GM18873 (cell line): ENCODE measurements around the gene CMSS1.
A peak's percentile ranks its signal among the peaks of the same experiment; 100 is the strongest.

ENCODE experiments used
- ATAC-seq: cut with Tn5 transposase; IDR thresholded peaks from one replicate; pipeline ENCODE4 v1.9.1; 2021; ENCODE audit warnings: mild to moderate bottlenecking, moderate library complexity, moderate number of reproducible peaks; ENCODE audit not compliant: unreplicated experiment, low FRiP score

The CMSS1 gene

DNA sequence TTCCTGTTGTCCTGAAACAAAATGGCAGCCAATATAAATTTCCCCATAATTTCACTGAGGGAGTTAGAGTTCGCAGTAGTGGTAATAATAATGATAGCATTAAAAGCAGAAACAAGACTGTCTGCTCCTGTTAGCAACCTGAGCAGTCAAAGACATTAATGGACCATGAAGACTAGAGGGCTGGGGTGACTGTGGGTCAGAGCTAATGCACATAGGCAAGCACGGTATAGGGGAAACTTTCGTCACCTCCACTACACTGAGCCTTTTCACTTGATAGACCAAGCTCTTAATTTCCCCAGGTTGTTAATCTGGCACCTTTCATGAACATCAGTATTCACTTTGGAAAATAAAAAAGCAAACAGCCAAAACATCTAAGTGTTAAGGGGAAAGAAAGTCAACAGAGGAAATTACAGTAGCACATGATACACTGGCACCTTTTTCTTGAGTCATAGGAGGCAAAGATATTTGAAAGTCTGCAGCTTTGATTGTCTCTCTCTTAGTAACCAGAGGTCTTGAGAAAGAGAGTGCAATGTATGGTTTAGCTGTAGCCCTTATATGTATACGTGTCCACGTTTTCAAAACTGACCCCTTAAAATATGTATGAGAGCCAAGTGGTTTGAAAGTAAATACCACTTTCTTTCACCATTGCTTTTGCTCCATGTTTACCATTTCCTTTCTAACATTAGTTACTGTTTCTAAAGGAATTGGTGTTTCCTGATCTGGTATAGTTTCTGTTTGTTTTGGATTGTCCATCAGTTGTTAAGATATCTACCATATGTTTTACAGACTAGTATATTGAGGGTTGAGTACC, 191.8 kb downstream of the CMSS1 start:
- no peak for ATAC-seq

DNA sequence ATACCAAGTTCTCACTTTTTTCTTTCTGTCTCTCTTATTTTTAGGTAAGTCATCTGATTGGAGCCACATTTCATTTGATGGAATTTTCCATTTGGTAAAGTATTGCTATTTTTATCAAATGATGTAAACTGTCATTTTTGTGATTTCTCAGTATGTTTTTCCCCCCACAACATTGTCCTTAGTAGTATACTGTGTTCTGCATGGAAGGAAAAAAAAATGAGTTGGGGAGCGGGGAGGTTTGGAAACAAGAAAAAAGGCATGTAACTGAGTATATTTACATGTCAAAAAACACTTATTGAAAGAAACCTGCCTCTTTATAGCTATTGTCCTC, 192.4 kb downstream of the CMSS1 start:
- ATAC-seq: no peak

DNA sequence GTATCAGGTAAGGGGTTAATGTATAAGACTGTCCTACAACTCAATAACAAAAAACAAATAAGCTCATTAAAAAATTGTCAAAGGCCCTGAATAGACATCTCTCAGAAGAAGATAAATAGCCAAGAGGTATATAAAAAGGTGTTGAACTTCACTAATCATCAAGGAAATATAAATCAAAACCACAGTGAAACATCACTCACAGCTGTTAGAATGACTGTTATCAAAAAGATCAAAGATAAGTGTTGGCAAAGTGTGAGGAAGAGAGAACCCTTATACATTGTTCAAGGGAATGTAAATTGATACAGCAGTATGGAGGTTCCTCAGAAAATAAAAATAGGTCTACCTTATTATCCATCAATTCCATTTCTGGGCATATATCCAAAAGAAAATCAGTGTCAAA, 201.1 kb downstream of the CMSS1 start:
- no peak for ATAC-seq

DNA sequence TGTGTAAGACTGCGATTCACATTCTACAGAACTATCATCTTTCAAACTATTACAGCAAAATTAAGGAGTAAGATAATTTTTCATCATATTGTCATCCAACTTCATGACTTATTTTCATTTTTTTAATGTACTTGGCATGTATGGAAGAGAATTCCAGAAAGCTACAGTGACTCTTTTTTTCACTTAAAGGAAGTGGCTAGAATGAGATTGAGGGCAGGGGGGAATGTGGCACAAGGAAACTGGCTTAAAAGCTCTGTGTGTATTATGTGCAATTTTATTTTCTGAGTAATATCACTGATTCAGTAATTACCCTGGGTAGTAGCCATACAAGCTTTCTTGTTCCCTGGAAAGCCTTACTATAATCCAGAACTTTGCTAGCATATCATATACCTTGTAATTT, 202.1 kb downstream of the CMSS1 start:
- no peak for ATAC-seq

DNA sequence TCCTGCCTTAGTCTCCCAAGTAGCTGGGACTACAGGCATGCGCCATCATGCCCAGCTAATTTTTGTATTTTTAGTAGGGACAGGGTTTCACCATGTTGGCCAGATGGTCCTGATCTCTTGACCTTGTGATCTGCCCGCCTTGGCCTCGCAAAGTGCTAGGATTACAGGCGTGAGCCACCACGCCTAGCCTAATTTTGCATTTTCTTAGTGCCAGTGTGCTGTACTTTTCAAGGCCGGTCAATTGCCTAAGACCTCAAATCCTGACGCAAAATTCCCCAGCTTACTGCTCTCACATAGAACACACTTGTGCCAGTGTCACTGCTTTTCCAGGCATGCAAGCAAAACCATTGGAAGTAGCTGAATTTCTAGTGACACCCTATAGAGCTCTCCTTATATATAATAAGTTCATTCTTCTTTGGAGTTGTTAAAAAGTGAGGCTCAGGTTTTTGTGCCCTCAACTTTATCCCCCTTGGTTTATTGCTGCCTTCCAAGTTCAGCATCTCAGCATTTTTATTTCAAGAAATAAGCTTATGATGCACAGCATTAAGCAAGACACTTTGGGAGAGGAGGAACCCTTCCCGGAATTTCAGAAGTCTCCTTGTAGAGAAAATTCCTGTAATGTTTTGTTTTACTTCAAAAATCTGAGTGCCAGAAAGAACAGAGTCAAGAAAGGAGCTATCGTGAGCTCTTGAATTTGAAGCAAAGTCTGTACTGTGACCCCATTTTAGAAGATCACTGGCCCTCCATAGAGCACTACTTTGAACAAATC, 203.4 kb downstream of the CMSS1 start:
- no peak for ATAC-seq

DNA sequence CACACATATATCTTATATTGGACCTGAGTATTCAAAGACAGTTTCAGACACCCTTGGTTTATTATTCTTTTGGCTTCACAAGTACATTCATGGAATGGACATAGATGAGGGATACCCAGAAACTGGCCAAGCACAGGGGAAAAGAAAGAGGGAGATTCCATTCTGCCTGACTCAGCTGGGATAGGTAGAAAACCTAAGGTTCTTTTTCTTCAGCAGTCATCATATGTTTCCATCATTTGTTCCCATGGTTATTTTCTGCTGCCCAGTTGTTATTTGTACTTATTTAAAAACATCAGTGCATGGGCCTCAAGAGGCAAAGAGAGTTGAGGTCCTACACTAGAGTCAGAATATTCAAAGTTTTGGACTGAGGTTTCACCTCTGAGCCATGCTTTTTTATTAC, 204.8 kb downstream of the CMSS1 start:
- no peak for ATAC-seq

DNA sequence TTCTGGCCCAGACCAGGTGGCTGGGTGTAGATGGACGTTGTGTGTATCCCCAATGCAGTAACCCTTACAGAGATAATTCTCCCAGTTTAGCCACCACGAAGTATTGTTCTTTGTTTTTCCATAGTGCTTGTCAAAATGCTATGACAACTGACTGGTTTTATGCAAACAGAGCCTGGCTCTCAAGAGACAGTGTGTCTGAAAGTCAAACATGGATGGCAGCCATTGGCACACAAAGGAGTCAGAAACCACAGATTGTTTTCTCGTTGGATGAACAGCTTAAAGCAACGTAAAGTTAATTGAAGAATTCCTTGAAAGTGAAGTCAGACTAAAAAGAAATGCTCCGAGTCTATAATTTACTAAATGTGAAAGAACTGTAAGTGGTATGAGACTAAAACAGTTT, 205.5 kb downstream of the CMSS1 start:
- ATAC-seq: no peak

DNA sequence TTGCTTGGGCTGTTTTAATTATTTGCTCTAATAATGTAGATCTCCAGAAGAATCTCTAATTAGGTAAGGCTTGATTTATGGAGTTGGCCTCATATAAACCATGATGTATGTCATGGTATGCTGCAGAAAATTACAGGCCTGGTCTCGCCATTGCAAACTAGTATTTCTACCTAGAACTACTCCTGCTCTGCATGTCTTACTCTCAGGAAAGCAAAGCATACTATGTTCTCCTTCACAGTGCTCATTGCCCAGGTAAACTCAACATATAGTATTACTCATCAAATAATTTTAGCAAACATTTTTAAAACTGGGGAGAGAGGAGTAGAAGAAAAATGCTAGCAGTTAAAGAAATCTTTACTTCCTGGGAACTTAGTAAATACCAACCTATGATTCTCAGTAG, 205.9 kb downstream of the CMSS1 start:
- ATAC-seq: no peak

DNA sequence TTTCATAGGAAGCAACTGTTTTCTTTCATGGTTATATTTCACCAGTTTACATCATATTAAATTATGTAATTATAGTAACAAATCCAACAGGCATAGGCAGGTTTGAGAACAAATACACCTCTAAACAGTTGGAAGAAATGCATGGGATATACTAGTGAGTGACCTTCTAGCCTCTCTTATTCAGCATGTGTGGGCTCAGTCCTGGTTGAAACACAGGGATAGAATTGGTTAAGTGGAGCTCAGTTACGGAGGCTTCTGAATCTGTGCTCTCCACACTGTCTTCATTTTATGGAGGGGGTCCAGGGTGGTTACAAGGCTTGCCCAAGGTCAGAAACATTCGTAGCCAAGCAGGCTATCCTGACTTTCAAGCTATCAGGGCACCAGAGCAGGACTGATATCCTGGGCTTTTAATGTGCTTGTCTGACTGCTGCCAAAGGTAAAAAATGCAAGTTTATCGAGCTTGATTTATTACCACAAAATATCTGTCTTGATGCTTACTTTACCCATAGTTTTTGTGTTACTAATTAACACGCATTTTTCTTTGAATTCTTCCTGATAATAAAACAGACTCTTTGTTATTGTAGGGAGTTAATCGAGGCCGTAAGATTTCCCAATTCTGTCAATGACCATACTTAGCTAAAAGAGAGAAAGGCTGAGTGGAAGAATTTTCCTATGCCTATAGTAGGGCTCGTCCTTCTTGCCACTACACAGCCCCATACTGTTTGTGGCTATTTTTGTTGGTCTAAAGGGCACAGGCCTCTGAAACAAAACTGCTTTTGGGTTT, 207.1 kb downstream of the CMSS1 start:
- no peak for ATAC-seq

DNA sequence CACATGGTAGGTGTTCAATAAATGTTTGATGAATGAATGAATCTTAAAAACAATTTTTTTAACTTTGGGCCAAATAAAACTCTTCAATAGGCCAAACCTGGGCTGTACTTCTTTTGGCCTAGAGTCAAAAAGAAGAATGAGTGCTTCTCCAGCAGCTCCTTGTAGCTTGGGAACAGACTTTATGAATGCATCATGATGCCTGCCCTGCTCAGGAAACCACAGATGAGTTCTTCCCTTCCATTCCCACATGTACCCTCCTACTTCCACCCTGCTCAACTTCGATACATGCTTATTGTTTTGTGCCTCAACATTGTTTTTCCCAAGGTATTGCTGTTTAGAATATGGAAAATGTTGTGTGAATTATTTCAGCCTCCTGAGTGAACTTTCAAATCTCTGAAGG, 209.7 kb downstream of the CMSS1 start:
- no peak for ATAC-seq

DNA sequence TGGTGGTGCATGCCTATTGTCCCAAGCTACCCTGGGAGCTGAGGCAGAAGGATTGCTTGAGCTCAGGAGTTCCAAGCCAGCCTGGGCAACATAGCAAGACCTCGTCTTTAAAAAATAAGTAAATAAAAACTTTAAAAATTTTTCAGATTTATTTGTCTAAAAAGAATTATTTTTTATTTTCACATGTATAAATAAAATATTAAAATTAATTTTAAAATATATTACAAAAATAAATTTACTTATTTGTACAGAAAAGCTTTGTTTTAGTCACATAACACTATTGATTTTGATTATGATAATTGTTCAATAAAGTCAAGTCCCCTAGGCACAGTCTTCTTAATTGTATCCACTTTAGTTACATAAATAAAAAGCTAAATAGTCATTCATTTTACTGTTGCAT, 211.4 kb downstream of the CMSS1 start:
- ATAC-seq: no peak

DNA sequence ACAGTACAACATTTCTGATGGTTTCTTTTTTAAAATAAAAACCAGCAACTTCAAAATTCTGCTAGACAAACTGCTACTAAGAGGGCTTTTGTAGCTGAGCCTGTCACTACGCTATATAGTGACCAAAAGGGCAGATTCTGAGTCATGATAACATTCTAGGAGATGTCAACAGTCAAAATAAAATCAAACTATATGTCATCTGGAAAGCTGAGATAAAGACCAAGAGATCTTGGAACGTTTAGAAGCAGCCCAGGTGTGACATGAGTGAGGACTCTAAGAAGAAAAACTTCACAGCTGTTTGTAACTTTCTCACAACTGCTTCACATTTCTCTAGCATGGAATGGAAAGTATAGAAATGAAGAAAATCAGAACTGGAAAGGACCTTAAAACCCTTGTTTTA, 212.0 kb downstream of the CMSS1 start:
- ATAC-seq: no peak

DNA sequence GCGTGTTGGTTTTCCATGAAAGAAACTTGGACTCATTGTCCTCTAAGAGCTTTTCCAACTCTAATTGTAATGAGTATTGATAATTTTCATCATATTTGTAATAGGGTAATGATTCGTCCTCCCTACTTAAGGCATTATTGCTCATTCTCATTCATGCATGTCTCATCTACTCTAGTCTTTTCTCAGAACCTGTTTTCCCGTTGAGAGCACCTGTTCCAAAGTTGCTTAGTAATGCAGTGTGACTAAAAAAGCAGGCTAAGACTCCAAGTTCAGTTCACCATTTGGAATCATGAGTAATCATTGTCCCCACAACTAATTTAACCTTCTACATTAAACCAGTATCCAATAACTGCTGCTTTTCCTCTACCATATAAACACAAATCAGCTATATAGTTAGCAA, 212.7 kb downstream of the CMSS1 start:
- ATAC-seq: peak; percentile 46

DNA sequence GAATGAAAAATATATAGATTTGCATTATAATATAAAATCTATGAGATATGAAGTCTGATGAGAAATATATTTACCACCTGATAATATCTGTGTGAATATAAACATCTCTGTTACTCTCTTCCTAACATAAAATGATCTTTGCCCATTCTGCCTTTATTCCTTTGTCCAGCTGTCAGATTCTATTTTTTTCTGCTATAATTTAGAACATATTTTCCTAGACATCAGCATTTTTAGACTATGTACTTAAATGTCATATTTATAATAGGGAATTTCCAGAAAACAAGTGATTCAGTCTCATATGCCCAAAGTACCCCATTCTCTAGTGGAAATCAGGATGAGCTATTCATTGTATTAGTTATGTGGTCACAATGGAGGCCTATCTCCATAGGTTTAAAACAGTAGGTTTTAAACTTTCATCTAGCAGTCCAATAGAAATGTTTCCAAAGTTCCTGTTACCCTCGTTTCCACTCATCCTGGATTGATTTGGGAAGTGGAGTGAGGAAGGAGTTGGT, 213.3 kb downstream of the CMSS1 start:
- no peak for ATAC-seq

DNA sequence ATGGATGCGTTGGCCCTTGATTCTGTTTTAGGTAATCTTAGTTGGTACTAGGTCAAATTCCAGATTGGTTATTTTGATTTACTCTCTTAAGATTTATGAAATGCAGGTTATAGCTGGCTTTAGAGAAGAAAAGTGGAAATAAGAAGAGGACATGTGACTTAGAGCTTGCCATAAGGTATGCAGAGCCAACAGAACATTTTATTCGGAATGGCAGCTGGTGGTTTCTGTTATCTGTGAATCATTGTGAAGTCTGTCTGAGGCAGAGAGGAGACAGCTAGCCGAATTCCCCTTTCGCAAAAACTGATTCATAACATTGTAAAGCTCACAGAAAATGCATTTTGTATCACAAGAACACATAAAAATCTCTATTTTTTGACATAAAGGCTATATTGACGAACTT, 214.6 kb downstream of the CMSS1 start:
- ATAC-seq: no peak

DNA sequence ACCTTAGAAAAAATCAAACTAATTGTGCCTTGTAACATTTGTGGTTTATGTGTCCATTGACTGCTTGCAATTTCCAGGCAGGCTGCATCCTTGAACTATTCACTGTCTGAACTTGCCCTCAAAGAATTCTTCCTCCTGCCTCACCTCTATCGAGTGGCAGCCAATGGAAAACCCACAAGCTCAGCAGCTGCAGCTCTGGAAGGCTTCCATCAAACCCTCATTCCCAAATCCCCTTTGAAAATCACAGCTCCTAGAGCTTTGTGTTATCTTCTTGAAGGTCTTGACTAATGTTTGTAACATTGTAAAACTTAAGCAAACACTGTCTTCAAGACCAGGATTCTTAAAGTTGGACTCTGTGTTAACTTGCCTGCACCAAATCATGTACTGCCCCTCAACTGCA, 215.5 kb downstream of the CMSS1 start:
- ATAC-seq: no peak

DNA sequence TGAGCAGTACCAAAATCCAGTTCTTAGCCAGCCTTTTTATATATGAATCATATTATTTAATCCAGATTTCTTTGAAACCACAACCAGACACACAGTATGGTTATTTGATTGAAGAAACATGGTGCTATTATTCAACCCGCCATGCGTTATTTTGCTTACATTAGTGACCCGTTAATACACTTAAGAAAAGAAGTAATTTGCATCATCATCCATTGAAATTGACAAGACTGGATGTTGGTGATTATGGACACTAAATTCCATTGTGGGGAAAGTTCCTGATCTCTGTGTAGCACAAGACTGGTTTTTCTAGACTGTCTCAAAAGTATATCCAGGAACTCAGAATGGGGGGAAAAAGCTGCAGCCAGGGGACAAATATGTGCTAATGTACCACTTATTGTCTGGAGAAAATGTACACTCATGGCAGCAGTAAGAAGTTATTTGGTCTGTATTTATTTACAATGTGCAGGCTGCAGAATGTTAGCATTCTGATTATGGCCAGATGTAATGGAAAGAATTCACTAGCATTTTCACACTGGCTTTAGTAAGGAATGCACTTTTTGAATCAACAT, 216.3 kb downstream of the CMSS1 start:
- no peak for ATAC-seq

DNA sequence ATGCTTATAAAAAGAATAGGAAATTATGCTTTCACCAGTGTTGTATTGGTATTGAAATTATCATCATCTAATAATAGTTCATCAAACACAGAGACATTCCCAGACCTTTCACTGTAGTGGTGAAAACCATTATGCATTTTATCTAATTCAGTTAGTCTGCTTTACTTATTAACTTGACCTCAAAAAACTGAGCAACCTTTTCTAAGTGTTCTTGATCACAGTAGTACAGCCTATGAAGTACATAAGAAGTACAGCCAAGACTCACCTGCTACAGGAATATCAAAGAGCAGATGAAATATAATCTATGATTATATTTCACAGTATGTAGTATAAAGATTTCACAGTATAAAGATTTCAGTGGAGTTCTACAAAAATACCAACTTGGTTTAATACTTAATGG, 221.4 kb downstream of the CMSS1 start:
- no peak for ATAC-seq

DNA sequence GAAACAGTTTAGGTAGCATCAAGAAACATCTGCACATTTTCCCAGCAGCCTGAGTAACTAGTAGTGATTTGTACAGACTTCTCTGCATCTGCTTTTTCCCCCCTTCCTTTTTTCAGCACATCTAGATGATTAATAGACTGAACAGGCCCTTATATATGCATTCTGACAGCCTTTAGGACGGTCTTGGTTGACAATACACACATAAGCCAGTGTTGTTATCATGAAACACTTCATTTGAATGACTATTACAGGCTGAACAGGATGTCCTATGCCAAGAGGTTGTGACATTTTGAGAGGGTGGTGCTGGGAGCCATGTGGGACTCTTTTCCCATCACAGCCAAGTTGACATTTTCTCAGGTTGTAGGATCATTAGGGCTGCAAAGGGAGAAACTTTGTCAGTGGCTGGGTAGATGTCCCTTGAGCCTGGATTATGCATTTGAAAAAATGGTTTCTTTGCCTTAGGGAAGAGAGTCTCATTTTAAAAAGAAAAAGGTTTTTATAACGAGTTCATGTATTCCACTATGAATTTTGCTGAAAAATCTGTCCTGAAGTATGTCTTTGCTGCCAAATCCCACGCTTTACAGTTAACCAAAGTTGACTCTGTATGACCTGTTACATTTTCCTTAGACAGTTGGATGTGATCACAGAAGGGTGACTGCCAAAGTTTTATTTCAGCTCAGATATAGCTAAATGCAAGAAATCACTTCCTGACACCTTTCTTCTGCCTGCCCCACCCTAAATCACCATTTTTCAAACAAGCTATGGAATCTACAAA, 223.0 kb downstream of the CMSS1 start:
- no peak for ATAC-seq

DNA sequence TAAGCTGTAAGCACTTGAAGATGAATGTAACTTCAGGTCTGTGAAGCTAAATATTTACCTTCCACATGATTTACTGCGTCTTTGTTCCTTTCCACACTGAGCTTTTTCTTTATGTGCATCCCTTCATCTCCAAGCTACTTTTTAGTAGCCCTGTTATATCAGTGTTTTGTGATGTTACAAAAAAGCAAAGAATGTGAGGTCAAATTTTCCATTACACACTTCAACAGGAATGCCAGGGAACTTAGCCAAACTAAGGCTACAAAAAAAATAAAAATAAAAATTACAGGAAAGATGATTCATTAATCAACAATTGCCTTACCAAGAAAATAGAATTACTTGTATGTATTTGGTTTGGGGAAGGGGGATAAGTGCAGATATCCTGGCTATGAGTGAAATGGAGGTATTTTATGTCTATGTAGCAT, 223.7 kb downstream of the CMSS1 start:
- ATAC-seq: no peak
